Mesendoderm (in vitro differentiated cells): ENCODE results near the gene NAT16.

ENCODE experiments used
- DNase-seq: peaks from one replicate; pipeline ENCODE4 v3.0.0; 2013
- H2AK5ac ChIP-seq: 2 replicates; pipeline ENCODE4 v1.6.1; 2013; ENCODE audit warnings: low read length, inconsistent platforms
- H2BK120ac ChIP-seq: 2 replicates; pipeline ENCODE4 v1.6.1; 2013; ENCODE audit warnings: low read depth, mild to moderate bottlenecking, low read length, moderate library complexity, mixed read lengths
- H2BK15ac ChIP-seq: replicated peaks from 2 replicates; pipeline ENCODE4 v1.6.1; 2013; ENCODE audit warnings: low read depth, mild to moderate bottlenecking, moderate library complexity
- H2BK5ac ChIP-seq: 2 replicates; pipeline ENCODE4 v1.6.1; 2013; ENCODE audit warnings: low read length, inconsistent platforms
- H3K18ac ChIP-seq: 2 replicates; pipeline ENCODE4 v1.6.1; 2013; ENCODE audit warnings: mild to moderate bottlenecking, low read length, mixed read lengths
- H3K23ac ChIP-seq: one replicate; pipeline ENCODE4 v1.6.1; 2013; ENCODE audit warnings: low read length
- H3K27ac ChIP-seq: 2 replicates; pipeline ENCODE4 v1.5.1; 2013; ENCODE audit warnings: low read depth, mild to moderate bottlenecking, inconsistent platforms, low read length, moderate library complexity
- H3K27me3 ChIP-seq: 2 replicates; pipeline ENCODE4 v1.6.1; 2013; ENCODE audit warnings: low read length, control low read depth, mild to moderate bottlenecking, inconsistent platforms; ENCODE audit not compliant: insufficient read depth, poor library complexity
- H3K36me3 ChIP-seq: 2 replicates; pipeline ENCODE4 v1.6.1; 2013; ENCODE audit warnings: low read length, inconsistent platforms; ENCODE audit not compliant: control insufficient read depth, insufficient read depth
- H3K4ac ChIP-seq: one replicate; pipeline ENCODE4 v1.6.1; 2013; ENCODE audit warnings: low read depth, mild to moderate bottlenecking, low read length, moderate library complexity
- H3K4me1 ChIP-seq: 2 replicates; pipeline ENCODE4 v1.6.1; 2013; ENCODE audit warnings: low read depth, low read length, inconsistent platforms; ENCODE audit not compliant: control insufficient read depth
- H3K4me2 ChIP-seq: 2 replicates; pipeline ENCODE4 v1.6.1; 2013; ENCODE audit warnings: low read length
- H3K4me3 ChIP-seq: 2 replicates; pipeline ENCODE4 v1.5.1; 2013; ENCODE audit warnings: mild to moderate bottlenecking, low read length
- H3K56ac ChIP-seq: one replicate; pipeline ENCODE4 v1.6.1; 2013; ENCODE audit warnings: low read length
- H3K79me1 ChIP-seq: 2 replicates; pipeline ENCODE4 v1.6.1; 2013; ENCODE audit warnings: low read length, inconsistent platforms
- H3K79me2 ChIP-seq: 2 replicates; pipeline ENCODE4 v1.6.1; 2013; ENCODE audit warnings: mild to moderate bottlenecking, low read length; ENCODE audit not compliant: control insufficient read depth, insufficient read depth
- H3K9ac ChIP-seq: 2 replicates; pipeline ENCODE4 v1.6.1; 2013; ENCODE audit warnings: low read length, inconsistent platforms
- H4K5ac ChIP-seq: one replicate; pipeline ENCODE4 v1.6.1; 2013; ENCODE audit warnings: low read length
- H4K8ac ChIP-seq: one replicate; pipeline ENCODE4 v1.6.1; 2013; ENCODE audit warnings: low read depth, mild to moderate bottlenecking, control low read depth, low read length, moderate library complexity
- WGBS: extraction: QIAGEN DNeasy Blood & Tissue Kit; methylation state at CpG from one replicate; pipeline ENCODE4 v1.1.7; 2013; ENCODE audit warnings: low lambda C conversion rate, missing lambda C conversion rate; ENCODE audit not compliant: insufficient coverage; ENCODE audit errors: extremely low coverage; 5-methylcytosine and 5-hydroxymethylcytosine counted together

Gene NAT16

DNA sequence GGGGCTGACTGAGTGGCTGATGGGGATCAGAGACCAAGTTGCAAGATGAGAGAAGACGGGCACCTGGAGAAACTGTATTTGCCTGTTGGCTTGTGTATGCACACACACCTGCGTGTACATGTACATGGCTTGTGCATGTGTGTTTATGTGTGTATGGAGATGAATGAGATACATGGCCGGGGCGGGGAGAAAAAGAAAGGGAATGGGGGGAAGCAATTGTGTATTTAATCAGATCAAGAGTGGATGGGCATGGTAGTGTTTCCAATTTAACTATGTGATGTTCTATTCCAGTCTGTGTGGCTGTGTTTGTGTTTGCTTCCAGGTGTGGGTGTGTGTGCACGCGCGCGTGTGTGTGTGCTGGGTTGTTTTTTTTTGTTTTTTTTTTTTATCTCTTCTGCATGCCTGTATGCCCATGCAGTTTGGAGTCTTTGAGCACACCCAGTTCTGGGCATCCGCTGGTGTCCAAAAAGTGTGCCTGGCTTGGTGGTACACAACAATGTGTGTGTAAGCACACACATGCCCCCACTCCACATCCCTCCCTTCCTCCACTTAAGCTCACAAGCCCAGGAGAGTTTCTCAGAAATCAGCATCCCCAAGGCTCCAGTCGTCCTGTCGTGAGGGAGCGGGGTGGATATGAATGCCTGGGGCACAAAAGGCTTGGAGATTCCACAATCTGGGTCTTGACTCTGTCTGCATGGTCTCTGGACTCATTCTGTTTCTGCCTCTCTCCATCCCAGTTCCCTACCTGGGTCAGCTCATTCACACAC is 12.3 kb downstream of the NAT16 start:
- Histone ChIP-seq H2AK5ac (no peak overlapping the region), H3K56ac (no peak overlapping the region), H3K23ac (no peak overlapping the region), H3K4me2 (no peak overlapping the region), H4K8ac (no peak overlapping the region), H3K79me1 (no peaks in the 10 kb centered on the region), H3K4ac (no peak overlapping the region), H2BK15ac (no peak overlapping the region), H3K27me3 (peaks cover 43% of the 10 kb centered on the region), H3K4me1 (peaks cover 4% of the 10 kb centered on the region), H3K9ac (no peak overlapping the region), H3K79me2 (no peaks in the 10 kb centered on the region), H4K5ac (no peak overlapping the region), H3K18ac (no peak overlapping the region), H2BK5ac (no peak overlapping the region), H2BK120ac (no peak overlapping the region), H3K4me3 (no peak overlapping the region), H3K27ac (no peak overlapping the region), H3K36me3 (no peaks in the 10 kb centered on the region)
- peak; percentile 7 for DNase-seq
- WGBS, result no CpG with 5 or more reads among the region's 12 CpGs

DNA sequence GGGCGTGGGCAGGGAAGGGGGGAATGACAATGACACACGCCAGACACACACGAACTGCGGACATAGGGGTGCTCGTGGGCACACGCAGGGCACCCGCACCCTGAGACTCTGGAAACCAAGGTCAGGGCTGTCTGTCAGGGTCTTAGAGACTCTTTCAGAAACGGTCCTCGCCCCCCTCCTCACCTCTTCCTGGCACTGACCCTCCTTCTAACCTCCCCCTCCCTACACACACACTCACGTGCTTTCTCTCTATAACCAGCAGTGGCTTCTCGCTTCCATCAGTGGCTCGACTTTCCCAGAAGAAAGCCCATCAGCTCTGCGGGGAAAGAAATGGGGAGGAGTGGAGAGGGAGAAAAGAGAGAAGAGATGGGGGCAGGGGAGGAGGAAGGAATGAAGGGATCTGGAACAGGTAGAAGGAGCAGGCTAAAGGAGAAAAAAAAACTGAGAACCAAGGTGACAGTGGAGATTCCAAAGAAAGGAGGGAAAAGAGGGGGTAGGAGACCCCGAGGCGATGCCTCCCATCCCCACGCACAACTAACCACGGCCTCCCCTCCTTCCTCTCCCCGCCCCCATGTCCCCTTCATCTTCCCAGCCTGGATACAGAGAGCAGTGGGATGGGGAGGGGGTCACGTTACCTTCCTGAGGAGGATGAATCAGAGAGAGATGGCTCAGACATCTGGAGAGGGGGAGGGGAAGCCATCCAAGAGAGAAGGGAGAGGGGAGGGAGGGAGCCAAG is 13.0 kb downstream of the NAT16 start:
- Histone ChIP-seq H3K4me3 (no peak overlapping the region), H2BK5ac (no peak overlapping the region), H3K18ac (no peak overlapping the region), H3K27me3 (peaks cover 35% of the 10 kb centered on the region), H2BK120ac (no peak overlapping the region), H3K23ac (no peak overlapping the region), H4K8ac (no peak overlapping the region), H3K4ac (no peak overlapping the region), H3K79me1 (no peaks in the 10 kb centered on the region), H3K4me2 (no peak overlapping the region), H3K4me1 (peaks cover 5% of the 10 kb centered on the region), H4K5ac (no peak overlapping the region), H2AK5ac (no peak overlapping the region), H3K9ac (no peak overlapping the region), H3K27ac (no peak overlapping the region), H2BK15ac (no peak overlapping the region), H3K79me2 (no peaks in the 10 kb centered on the region), H3K36me3 (no peaks in the 10 kb centered on the region), H3K56ac (no peak overlapping the region)
- WGBS, result no CpG with 5 or more reads among the region's 19 CpGs
- peak; percentile 93 for DNase-seq

- no peak overlapping the region for H4K5ac ChIP-seq
- H3K4me1 ChIP-seq, result peaks cover 5% of the 10 kb centered on the region
- H3K27me3 ChIP-seq, result peaks cover 30% of the 10 kb centered on the region
- H2BK120ac ChIP-seq, result no peak overlapping the region
- no peaks in the 10 kb centered on the region for H3K36me3 ChIP-seq
- peak; percentile 1 for DNase-seq
- no peak overlapping the region for H3K56ac ChIP-seq
- no peak overlapping the region for H3K4me3 ChIP-seq
- no peak overlapping the region for H3K27ac ChIP-seq
- no peak overlapping the region for H2BK5ac ChIP-seq
- no CpG with 5 or more reads among the region's 11 CpGs for WGBS
- H2BK15ac ChIP-seq, result no peak overlapping the region
- no peaks in the 10 kb centered on the region for H3K79me1 ChIP-seq
- no peak overlapping the region for H3K18ac ChIP-seq
- H2AK5ac ChIP-seq, result no peak overlapping the region
- no peak overlapping the region for H3K4me2 ChIP-seq
- H3K9ac ChIP-seq, result no peak overlapping the region
- no peaks in the 10 kb centered on the region for H3K79me2 ChIP-seq
- no peak overlapping the region for H4K8ac ChIP-seq
- no peak overlapping the region for H3K23ac ChIP-seq
- H3K4ac ChIP-seq, result no peak overlapping the region
Measured at GRCh38 chr7:101166648-101166908, 13.5 kb downstream of the NAT16 start.

GRCh38 chr7:101165958-101166647 is 14.0 kb downstream of the NAT16 start:
- H2BK120ac ChIP-seq, result no peak overlapping the region
- no peaks in the 10 kb centered on the region for H3K36me3 ChIP-seq
- H3K4me2 ChIP-seq, result peak overlapping the region; percentile 93
- peak overlapping the region; percentile 27 for H3K56ac ChIP-seq
- peak overlapping the region; percentile 28 for H3K4me3 ChIP-seq
- no peak overlapping the region for H2BK15ac ChIP-seq
- H3K9ac ChIP-seq, result peak overlapping the region; percentile 27
- H3K79me2 ChIP-seq, result no peaks in the 10 kb centered on the region
- H3K4me1 ChIP-seq, result peaks cover 5% of the 10 kb centered on the region
- peaks cover 25% of the 10 kb centered on the region for H3K27me3 ChIP-seq
- H3K4ac ChIP-seq, result no peak overlapping the region
- H2BK5ac ChIP-seq, result no peak overlapping the region
- no peak overlapping the region for H4K5ac ChIP-seq
- H3K23ac ChIP-seq, result no peak overlapping the region
- no peak overlapping the region for H4K8ac ChIP-seq
- no peaks in the 10 kb centered on the region for H3K79me1 ChIP-seq
- H3K18ac ChIP-seq, result no peak overlapping the region
- H3K27ac ChIP-seq, result no peak overlapping the region
- H2AK5ac ChIP-seq, result no peak overlapping the region
- WGBS, result no CpG with 5 or more reads among the region's 38 CpGs
- peak; percentile 47 for DNase-seq

GRCh38 chr7:101165075-101165957 is 14.8 kb downstream of the NAT16 start, which contains the start of gene VGF:
VGF (minus strand) TSS chr7:101165569; CDS start chr7:101164843, 726 bp downstream.
- Histone ChIP-seq H3K27me3 (peaks cover 18% of the 10 kb centered on the region), H3K18ac (no peak within 1 kb of the TSS), H3K79me2 (no peaks in the 10 kb centered on the region), H3K9ac (peak within 1 kb of the TSS; percentile 27), H3K36me3 (no peaks in the 10 kb centered on the region), H3K27ac (no peak within 1 kb of the TSS), H2BK120ac (no peak within 1 kb of the TSS), H3K4me2 (peak within 1 kb of the TSS; percentile 93), H2BK5ac (no peak within 1 kb of the TSS), H3K4me1 (peaks cover 5% of the 10 kb centered on the region), H3K56ac (peak within 1 kb of the TSS; percentile 27), H3K79me1 (no peaks in the 10 kb centered on the region), H2BK15ac (no peak within 1 kb of the TSS), H4K8ac (no peak within 1 kb of the TSS), H3K4ac (no peak within 1 kb of the TSS), H3K4me3 (peak within 1 kb of the TSS; percentile 28), H2AK5ac (no peak within 1 kb of the TSS), H4K5ac (no peak within 1 kb of the TSS), H3K23ac (no peak within 1 kb of the TSS)
- peak; percentile 97 for DNase-seq
- WGBS, result no CpG with 5 or more reads among the region's 74 CpGs
